H9 (cell line): Measurements from ENCODE around the gene ZC3H15. TPM values are rescaled to one million over a fixed set of nuclear protein-coding genes. Genes with fewer than 3 reads are reported as not detected.

Source experiments
- DNase-seq: peaks from one replicate; pipeline ENCODE4 v3.0.0-alpha.2; 2017
- H2AFZ ChIP-seq: one replicate; pipeline ENCODE4 v1.6.1; 2013; ENCODE audit warnings: mild to moderate bottlenecking, low read length, control low read depth, moderate library complexity
- H2AK5ac ChIP-seq: 2 replicates; pipeline ENCODE4 v1.6.1; 2013; ENCODE audit warnings: low read length, control low read depth, mixed read lengths; ENCODE audit not compliant: insufficient read length
- H2BK120ac ChIP-seq: one replicate; pipeline ENCODE4 v1.6.1; 2013; ENCODE audit warnings: low read depth, mild to moderate bottlenecking, low read length, control low read depth, inconsistent platforms; ENCODE audit not compliant: poor library complexity, severe bottlenecking
- H2BK12ac ChIP-seq: 2 replicates; pipeline ENCODE4 v1.6.1; 2013; ENCODE audit warnings: low read length, control low read depth, mixed read lengths, low read depth; ENCODE audit not compliant: insufficient read length
- H2BK15ac ChIP-seq: 2 replicates; pipeline ENCODE4 v1.6.1; 2013; ENCODE audit warnings: low read depth, low read length, control low read depth
- H2BK20ac ChIP-seq: one replicate; pipeline ENCODE4 v1.6.1; 2013; ENCODE audit warnings: low read depth, mild to moderate bottlenecking, low read length, control low read depth, inconsistent platforms; ENCODE audit not compliant: poor library complexity, severe bottlenecking
- H2BK5ac ChIP-seq: 2 replicates; pipeline ENCODE4 v1.6.1; 2013; ENCODE audit warnings: low read length, control low read depth, mixed read lengths; ENCODE audit not compliant: insufficient read length
- H3K14ac ChIP-seq: 2 replicates; pipeline ENCODE4 v1.6.1; 2013; ENCODE audit warnings: low read length, control low read depth; ENCODE audit not compliant: insufficient read depth
- H3K18ac ChIP-seq: 2 replicates; pipeline ENCODE4 v1.6.1; 2013; ENCODE audit warnings: low read depth, mild to moderate bottlenecking, mixed read lengths, low read length, control low read depth; ENCODE audit not compliant: insufficient read length
- H3K23ac ChIP-seq: 2 replicates; pipeline ENCODE4 v1.6.1; 2013; ENCODE audit warnings: low read length, control low read depth, mixed read lengths, low read depth; ENCODE audit not compliant: insufficient read length
- H3K23me2 ChIP-seq: 2 replicates; pipeline ENCODE4 v1.6.1; 2013; ENCODE audit warnings: low read depth, mild to moderate bottlenecking, mixed read lengths, low read length, control low read depth; ENCODE audit not compliant: insufficient read length, poor library complexity, severe bottlenecking
- H3K27ac ChIP-seq: 2 replicates; pipeline ENCODE4 v1.5.1; 2013; ENCODE audit warnings: low read length, control low read depth, mixed read lengths, low read depth; ENCODE audit not compliant: insufficient read length
- H3K27me3 ChIP-seq: 2 replicates; pipeline ENCODE4 v1.6.1; 2013; ENCODE audit warnings: low read length, control low read depth, inconsistent platforms; ENCODE audit not compliant: insufficient read depth
- H3K4ac ChIP-seq: 2 replicates; pipeline ENCODE4 v1.6.1; 2013; ENCODE audit warnings: low read depth, mild to moderate bottlenecking, control low read depth, inconsistent platforms, low read length, moderate library complexity
- H3K4me1 ChIP-seq: 2 replicates; pipeline ENCODE4 v1.6.1; 2013; ENCODE audit warnings: low read length, control low read depth, inconsistent platforms; ENCODE audit not compliant: insufficient read depth
- H3K4me2 ChIP-seq: 2 replicates; pipeline ENCODE4 v1.6.1; 2013; ENCODE audit warnings: low read length, control low read depth, mixed read lengths; ENCODE audit not compliant: insufficient read length, insufficient read depth
- H3K56ac ChIP-seq: 2 replicates; pipeline ENCODE4 v1.6.1; 2013; ENCODE audit warnings: low read depth, mild to moderate bottlenecking, mixed read lengths, low read length, control low read depth; ENCODE audit not compliant: insufficient read length
- H3K79me1 ChIP-seq: 2 replicates; pipeline ENCODE4 v1.6.1; 2013; ENCODE audit warnings: low read depth, mild to moderate bottlenecking, moderate library complexity, low read length, control low read depth, inconsistent platforms; ENCODE audit not compliant: insufficient read depth, poor library complexity, severe bottlenecking
- H3K79me2 ChIP-seq: 2 replicates; pipeline ENCODE4 v1.6.1; 2013; ENCODE audit warnings: low read length, control low read depth, inconsistent platforms; ENCODE audit not compliant: insufficient read depth
- H3K9ac ChIP-seq: 2 replicates; pipeline ENCODE4 v1.6.1; 2013; ENCODE audit warnings: low read length, control low read depth, mixed read lengths; ENCODE audit not compliant: insufficient read length; ENCODE audit errors: extremely low read depth
- H3K9me3 ChIP-seq: one replicate; pipeline ENCODE4 v1.6.1; 2013; ENCODE audit warnings: low read depth, low read length, inconsistent platforms; ENCODE audit not compliant: control insufficient read depth
- H3T11ph ChIP-seq: one replicate; pipeline ENCODE4 v1.6.1; 2013; ENCODE audit warnings: mild to moderate bottlenecking, low read length, control low read depth, inconsistent platforms
- H4K20me1 ChIP-seq: one replicate; pipeline ENCODE4 v1.6.1; 2013; ENCODE audit not compliant: control insufficient read depth, insufficient read length, insufficient read depth
- H4K5ac ChIP-seq: 2 replicates; pipeline ENCODE4 v1.6.1; 2013; ENCODE audit warnings: low read depth, mild to moderate bottlenecking, mixed read lengths, low read length, control low read depth; ENCODE audit not compliant: insufficient read length
- H4K8ac ChIP-seq: replicated peaks from 2 replicates; pipeline ENCODE4 v1.6.1; 2013; ENCODE audit warnings: low read length, control low read depth, mixed read lengths, low read depth; ENCODE audit not compliant: insufficient read length
- H4K91ac ChIP-seq: 2 replicates; pipeline ENCODE4 v1.6.1; 2013; ENCODE audit warnings: low read depth, mild to moderate bottlenecking, moderate library complexity, mixed read lengths, low read length, control low read depth; ENCODE audit not compliant: insufficient read length
- H3K27ac Mint-ChIP-seq, 3 experiments: 2 replicates in 2 of 3; 3 replicates in 1 of 3; pipeline ENCODE4 v1.8.0; 2020 to 2021; ENCODE audit warnings: mixed read lengths in 3 of 3, mild to moderate bottlenecking in 1 of 3, moderate library complexity in 1 of 3
- H3K27me3 Mint-ChIP-seq: 2 replicates; pipeline ENCODE4 v1.8.0; 2021; ENCODE audit warnings: low read depth, mild to moderate bottlenecking, moderate library complexity, mixed read lengths
- H3K36me3 Mint-ChIP-seq, 3 experiments: 2 replicates in 2 of 3; 3 replicates in 1 of 3; pipeline ENCODE4 v1.8.0; 2020 to 2021; ENCODE audit warnings: low read depth in 3 of 3, mixed read lengths in 3 of 3; ENCODE audit not compliant: insufficient read depth in 1 of 3
- H3K4me1 Mint-ChIP-seq, 2 experiments: 2 replicates each; pipeline ENCODE4 v1.8.0; 2020; ENCODE audit warnings: mixed read lengths in 2 of 2
- H3K4me3 Mint-ChIP-seq, 2 experiments: 2 replicates in 1 of 2; 3 replicates in 1 of 2; pipeline ENCODE4 v1.8.0; 2020 to 2021; ENCODE audit warnings: mild to moderate bottlenecking in 2 of 2, mixed read lengths in 2 of 2, moderate library complexity in 1 of 2
- H3K9me3 Mint-ChIP-seq, 2 experiments: 2 replicates in 1 of 2; 3 replicates in 1 of 2; pipeline ENCODE4 v1.8.0; 2020; ENCODE audit warnings: mild to moderate bottlenecking in 2 of 2, mixed read lengths in 2 of 2, moderate library complexity in 1 of 2
- total RNA-seq: library from RNA; stranded (reverse); gene quantifications from 2 replicates; pipeline ENCODE4 v1.2.1, GENCODE V29; 2021
- TF ChIP-seq, protein P1 (sequence below): fragments of 200-600 bp; sonication (generic); conservative IDR thresholded peaks from 3 replicates; pipeline ENCODE4 v1.8.0; 2021; ENCODE audit warnings: antibody characterized with exemption, mild to moderate bottlenecking

The ZC3H15 gene
- total RNA-seq, 1 experiment from 2014 or later = 71.3 TPM

DNA sequence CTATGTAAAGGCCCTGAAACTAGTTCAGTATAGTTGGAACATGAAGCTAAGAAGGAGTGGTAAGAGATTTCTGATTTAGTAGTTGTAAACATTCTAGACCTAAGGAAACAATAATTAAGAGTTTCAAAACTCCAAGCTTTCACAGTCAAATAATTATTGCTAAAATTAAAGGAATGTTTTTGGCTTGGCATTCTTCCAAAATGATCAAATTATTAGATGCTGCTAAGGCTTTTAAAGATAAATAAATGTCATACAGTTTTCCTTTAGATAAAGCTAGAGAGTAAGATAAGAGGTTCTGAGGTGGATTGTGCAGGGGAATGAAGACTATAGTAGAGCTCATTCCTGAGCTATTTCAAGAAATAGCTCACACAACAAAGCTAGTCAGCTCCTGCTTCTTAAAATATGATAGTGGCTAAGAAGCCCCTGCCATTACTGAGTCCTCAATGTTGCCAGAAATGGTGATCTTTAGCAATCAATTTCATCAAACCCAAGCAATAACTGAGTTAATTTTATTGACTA is 45.3 kb downstream of the ZC3H15 start:
- no peak overlapping the region for H3K23ac ChIP-seq
- H3K79me1 ChIP-seq = no peaks in the 10 kb centered on the region
- Mint-ChIP-seq H3K27me3 (no peaks in the 10 kb centered on the region; the same call in 1 of the 2 replicates), H3K9me3 (peaks cover 0 to 3% of the 10 kb centered on the region in 2 experiments; a peak in 2 of 5 replicates), H3K4me1 (no peaks in the 10 kb centered on the region), H3K4me3 (no peak overlapping the region), H3K36me3 (peaks cover 0 to 2% (median 0%) of the 10 kb centered on the region in 3 experiments; a peak in 1 of 7 replicates), H3K27ac (no peak overlapping the region)
- no peaks in the 10 kb centered on the region for H4K20me1 ChIP-seq
- H3T11ph ChIP-seq = no peak overlapping the region
- no peak overlapping the region for H2BK120ac ChIP-seq
- H2BK20ac ChIP-seq = no peak overlapping the region
- H3K4ac ChIP-seq = no peak overlapping the region
- H3K4me2 ChIP-seq = no peak overlapping the region
- H4K8ac ChIP-seq = no peak overlapping the region
- no peak overlapping the region for H4K91ac ChIP-seq
- no peaks in the 10 kb centered on the region for H3K9me3 ChIP-seq
- no peak overlapping the region for H3K27ac ChIP-seq
- TF ChIP-seq, protein P1, sequence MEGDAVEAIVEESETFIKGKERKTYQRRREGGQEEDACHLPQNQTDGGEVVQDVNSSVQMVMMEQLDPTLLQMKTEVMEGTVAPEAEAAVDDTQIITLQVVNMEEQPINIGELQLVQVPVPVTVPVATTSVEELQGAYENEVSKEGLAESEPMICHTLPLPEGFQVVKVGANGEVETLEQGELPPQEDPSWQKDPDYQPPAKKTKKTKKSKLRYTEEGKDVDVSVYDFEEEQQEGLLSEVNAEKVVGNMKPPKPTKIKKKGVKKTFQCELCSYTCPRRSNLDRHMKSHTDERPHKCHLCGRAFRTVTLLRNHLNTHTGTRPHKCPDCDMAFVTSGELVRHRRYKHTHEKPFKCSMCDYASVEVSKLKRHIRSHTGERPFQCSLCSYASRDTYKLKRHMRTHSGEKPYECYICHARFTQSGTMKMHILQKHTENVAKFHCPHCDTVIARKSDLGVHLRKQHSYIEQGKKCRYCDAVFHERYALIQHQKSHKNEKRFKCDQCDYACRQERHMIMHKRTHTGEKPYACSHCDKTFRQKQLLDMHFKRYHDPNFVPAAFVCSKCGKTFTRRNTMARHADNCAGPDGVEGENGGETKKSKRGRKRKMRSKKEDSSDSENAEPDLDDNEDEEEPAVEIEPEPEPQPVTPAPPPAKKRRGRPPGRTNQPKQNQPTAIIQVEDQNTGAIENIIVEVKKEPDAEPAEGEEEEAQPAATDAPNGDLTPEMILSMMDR = no peak
- H3K23me2 ChIP-seq = no peaks in the 10 kb centered on the region
- no peak overlapping the region for H2AFZ ChIP-seq
- H2BK5ac ChIP-seq = no peak overlapping the region
- H2BK15ac ChIP-seq = no peak overlapping the region
- H3K4me1 ChIP-seq = no peaks in the 10 kb centered on the region
- H4K5ac ChIP-seq = no peak overlapping the region
- no peak overlapping the region for H3K14ac ChIP-seq
- H3K18ac ChIP-seq = no peak overlapping the region
- H3K79me2 ChIP-seq = no peaks in the 10 kb centered on the region
- H2AK5ac ChIP-seq = no peak overlapping the region
- H3K9ac ChIP-seq = no peak overlapping the region
- H3K56ac ChIP-seq = no peak overlapping the region
- no peak for DNase-seq
- H3K27me3 ChIP-seq = no peaks in the 10 kb centered on the region
- H2BK12ac ChIP-seq = no peak overlapping the region
